ENCODE measurements around the gene PTPRS. TPM values are rescaled to one million over a fixed set of nuclear protein-coding genes. Genes with fewer than 3 reads are reported as not detected.

PTPRS gene
- total and polyA plus RNA-seq, 7 donors, result 4.2 to 29.7 (median 11.4) TPM

DNA sequence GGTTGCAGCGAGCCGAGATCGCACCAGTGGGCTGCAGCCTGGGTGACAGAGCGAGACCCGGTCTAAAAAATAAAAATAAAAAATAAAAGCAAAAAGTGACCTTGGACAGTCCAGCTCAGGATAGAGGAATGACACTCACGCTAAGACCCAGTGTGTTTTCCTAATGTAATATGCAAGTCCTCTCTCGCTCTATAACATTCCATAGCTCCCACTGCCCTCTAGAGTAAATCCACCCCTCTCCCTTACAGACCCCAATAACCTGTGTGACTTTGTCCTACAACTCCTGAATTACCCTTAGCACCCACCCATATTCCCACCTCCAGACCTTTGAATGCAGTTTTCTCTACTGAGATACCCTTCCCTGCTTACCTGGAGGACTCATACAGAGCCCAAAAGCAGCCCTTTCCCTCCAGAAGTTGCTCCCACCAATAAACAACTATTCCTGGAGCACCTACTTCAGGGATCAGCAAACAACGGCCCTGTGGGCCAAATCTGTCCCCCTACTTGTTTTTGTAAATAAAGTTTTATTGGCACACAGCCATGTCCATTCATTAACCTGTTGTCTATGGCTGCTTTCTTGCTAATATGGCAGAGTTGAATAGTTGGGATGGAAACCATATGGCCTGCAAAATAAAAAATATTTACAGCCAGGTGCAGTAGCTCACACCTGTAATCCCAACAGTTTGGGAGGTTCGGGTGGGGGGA, 39.8 kb upstream of the PTPRS start:
- ATAC-seq (no peak), DNase-seq (no peak)
- 88 to 92% (median 90%) methylated on average over 9 of the region's 9 CpGs for WGBS, 3 donors
- Histone ChIP-seq H3K9me3 (peaks cover 14% of the 10 kb centered on the region), H3K36me3 (ENCODE audit: insufficient read depth in 1 of 2, low read depth in 1 of 2) (no peaks in the 10 kb centered on the region), H3K27me3 (ENCODE audit: insufficient read depth in 3 of 3, low read length in 2 of 3) (peaks cover 0 to under 1% (median 0%) of the 10 kb centered on the region in 3 donors), H3K4me1 (no peaks in the 10 kb centered on the region), H3K27ac (no peak overlapping the region), H3K4me3 (no peak overlapping the region)
- TF ChIP-seq, protein P1, sequence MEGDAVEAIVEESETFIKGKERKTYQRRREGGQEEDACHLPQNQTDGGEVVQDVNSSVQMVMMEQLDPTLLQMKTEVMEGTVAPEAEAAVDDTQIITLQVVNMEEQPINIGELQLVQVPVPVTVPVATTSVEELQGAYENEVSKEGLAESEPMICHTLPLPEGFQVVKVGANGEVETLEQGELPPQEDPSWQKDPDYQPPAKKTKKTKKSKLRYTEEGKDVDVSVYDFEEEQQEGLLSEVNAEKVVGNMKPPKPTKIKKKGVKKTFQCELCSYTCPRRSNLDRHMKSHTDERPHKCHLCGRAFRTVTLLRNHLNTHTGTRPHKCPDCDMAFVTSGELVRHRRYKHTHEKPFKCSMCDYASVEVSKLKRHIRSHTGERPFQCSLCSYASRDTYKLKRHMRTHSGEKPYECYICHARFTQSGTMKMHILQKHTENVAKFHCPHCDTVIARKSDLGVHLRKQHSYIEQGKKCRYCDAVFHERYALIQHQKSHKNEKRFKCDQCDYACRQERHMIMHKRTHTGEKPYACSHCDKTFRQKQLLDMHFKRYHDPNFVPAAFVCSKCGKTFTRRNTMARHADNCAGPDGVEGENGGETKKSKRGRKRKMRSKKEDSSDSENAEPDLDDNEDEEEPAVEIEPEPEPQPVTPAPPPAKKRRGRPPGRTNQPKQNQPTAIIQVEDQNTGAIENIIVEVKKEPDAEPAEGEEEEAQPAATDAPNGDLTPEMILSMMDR (IDR thresholded peaks at IDR 0.05), result no peak
- intact Hi-C loops (cut with DNase I), result no loop called here

DNA sequence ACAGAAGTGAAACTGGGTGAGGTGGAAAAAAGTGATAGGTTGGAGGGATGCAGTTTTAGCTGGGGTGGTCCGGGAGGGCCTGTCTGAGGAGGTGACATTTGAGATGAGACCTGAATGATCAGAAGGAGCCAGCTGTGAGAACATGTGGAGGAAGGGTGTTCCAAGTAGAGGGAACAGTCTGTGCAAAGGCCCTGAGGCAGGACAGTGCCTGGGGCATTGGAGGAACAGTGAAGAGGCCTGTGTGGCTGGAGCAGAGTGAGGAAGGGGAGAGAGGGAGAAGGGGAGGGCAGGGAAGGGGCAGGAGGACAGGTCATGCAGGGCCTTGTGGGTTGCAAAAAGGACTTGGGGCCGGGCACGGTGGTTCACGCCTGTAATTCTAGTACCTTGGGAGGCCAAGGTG, 36.3 kb upstream of the PTPRS start:
- H3K9me3 ChIP-seq, result peaks cover 4% of the 10 kb centered on the region
- no peak for DNase-seq
- TF ChIP-seq, protein P1 (IDR thresholded peaks at IDR 0.05), result no peak
- peaks cover 0 to 12% (median 0%) of the 10 kb centered on the region in 3 donors for H3K27me3 ChIP-seq (ENCODE audit: insufficient read depth in 3 of 3, low read length in 2 of 3)
- intact Hi-C loops (cut with DNase I), result no loop called here
- no peaks in the 10 kb centered on the region for H3K36me3 ChIP-seq (ENCODE audit: insufficient read depth in 1 of 2, low read depth in 1 of 2)
- no peak overlapping the region for H3K27ac ChIP-seq
- no peaks in the 10 kb centered on the region for H3K4me1 ChIP-seq
- 78 to 95% (median 90%) methylated on average over 4 of the region's 4 CpGs for WGBS, 3 donors
- ATAC-seq, result no peak
- H3K4me3 ChIP-seq, result no peak overlapping the region

DNA sequence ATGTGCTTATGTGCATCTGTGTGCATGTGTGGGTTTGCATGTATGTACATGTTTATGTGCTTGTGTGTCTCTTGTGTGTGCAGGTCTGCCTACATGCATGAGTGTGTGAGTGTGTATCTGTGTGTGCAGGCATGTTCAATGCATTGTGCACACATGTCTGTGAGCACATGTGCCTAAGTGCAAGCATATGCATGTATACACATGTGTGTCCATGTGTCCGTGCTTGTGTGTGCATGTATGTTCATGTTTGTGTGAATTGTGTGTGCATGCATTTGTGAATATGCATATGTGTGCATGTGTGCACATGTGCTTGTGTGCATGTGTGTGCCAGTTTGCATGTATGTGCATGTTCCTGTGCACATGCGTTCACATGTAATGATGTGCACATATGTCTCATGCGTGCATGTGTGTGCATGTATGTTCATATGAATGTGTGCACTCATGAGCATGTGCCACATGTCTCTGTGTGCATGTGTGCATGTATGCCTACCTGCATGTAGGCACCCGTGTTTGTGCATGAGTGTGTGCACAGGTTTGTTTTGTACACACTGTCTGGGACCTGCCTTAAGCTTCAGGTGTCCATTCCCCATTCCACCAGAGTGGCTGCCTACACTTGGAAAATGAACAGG, 32.1 kb upstream of the PTPRS start:
- Histone ChIP-seq H3K27me3 (ENCODE audit: insufficient read depth in 3 of 3, low read length in 2 of 3) (peaks cover 0 to 18% (median 0%) of the 10 kb centered on the region in 3 donors), H3K27ac (no peak overlapping the region), H3K9me3 (no peaks in the 10 kb centered on the region), H3K4me3 (no peak overlapping the region), H3K36me3 (ENCODE audit: insufficient read depth in 1 of 2, low read depth in 1 of 2) (no peaks in the 10 kb centered on the region), H3K4me1 (no peaks in the 10 kb centered on the region)
- no peak for ATAC-seq
- 85 to 94% (median 94%) methylated on average over 4 of the region's 4 CpGs for WGBS, 3 donors
- TF ChIP-seq, protein P1 (IDR thresholded peaks at IDR 0.05), result no peak
- intact Hi-C loops (cut with DNase I), result no loop called here
- DNase-seq, result no peak

DNA sequence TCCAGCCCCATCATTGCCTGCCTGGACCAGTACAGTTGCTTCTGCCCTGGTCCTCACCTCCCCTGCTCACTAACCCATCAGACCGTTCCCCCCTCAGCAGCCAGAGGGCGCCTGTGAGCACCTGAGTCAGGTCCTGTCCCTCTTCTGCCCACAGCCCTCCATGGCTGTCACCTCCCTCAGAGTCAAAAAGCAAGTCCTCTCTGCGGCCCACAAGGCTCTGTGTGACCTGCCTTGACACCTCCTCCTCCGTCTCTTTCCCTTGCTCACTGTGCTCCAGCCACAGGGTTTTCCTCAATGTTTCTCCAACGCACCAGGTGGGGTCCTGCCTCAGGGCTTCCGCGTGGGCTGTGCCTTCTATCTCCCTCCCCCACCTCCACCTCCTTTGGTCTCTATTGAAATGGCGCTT, 29.4 kb upstream of the PTPRS start:
- H3K36me3 ChIP-seq (ENCODE audit: insufficient read depth in 1 of 2, low read depth in 1 of 2), result no peaks in the 10 kb centered on the region
- H3K27ac ChIP-seq, result no peak overlapping the region
- no peaks in the 10 kb centered on the region for H3K9me3 ChIP-seq
- intact Hi-C loops (cut with DNase I), result no loop called here
- TF ChIP-seq, protein P1 (IDR thresholded peaks at IDR 0.05), result peak; percentile 16
- DNase-seq (peak in 1 of 2 donors; percentile 18), ATAC-seq (no peak)
- WGBS, 3 donors, result 30 to 34% (median 34%) methylated on average over 8 of the region's 8 CpGs
- H3K27me3 ChIP-seq (ENCODE audit: insufficient read depth in 3 of 3, low read length in 2 of 3), result peaks cover 0 to 20% (median 0%) of the 10 kb centered on the region in 3 donors
- H3K4me1 ChIP-seq, result no peaks in the 10 kb centered on the region
- H3K4me3 ChIP-seq, result no peak overlapping the region

Measured in psoas muscle (tissue), 8 donors.